NCI-H2029 treated with DMSO at 0.1 percent for 48 hours (cell line): ENCODE results near the gene CFAP221.

Experiments
- DNase-seq: peaks from one replicate; lab custom pipeline; 2025; lab: John Stamatoyannopoulos, UW

Gene CFAP221

GRCh38 chr2:119645173-119645855 lies 101.1 kb downstream of the CFAP221 start:
- peak; percentile 4 for DNase-seq

GRCh38 chr2:119646149-119646548 lies 101.9 kb downstream of the CFAP221 start:
- no peak for DNase-seq

- DNase-seq = no peak
These were observed 103.4 kb downstream of the CFAP221 start for GRCh38 chr2:119647440-119648169.

GRCh38 chr2:119649364-119649917 lies 105.2 kb downstream of the CFAP221 start:
- no peak for DNase-seq

GRCh38 chr2:119650206-119650605 lies 106.0 kb downstream of the CFAP221 start:
- DNase-seq = no peak

- no peak for DNase-seq
These were observed 106.7 kb downstream of the CFAP221 start for GRCh38 chr2:119650846-119651370.

GRCh38 chr2:119657466-119658145 lies 113.4 kb downstream of the CFAP221 start:
- DNase-seq = no peak

- peak; percentile 9 for DNase-seq
These were observed 115.5 kb downstream of the CFAP221 start for GRCh38 chr2:119659601-119660342.

GRCh38 chr2:119660343-119660658 lies 116.1 kb downstream of the CFAP221 start:
- no peak for DNase-seq

GRCh38 chr2:119662297-119662696 lies 118.0 kb downstream of the CFAP221 start:
- no peak for DNase-seq

- DNase-seq = no peak
These were observed 124.3 kb downstream of the CFAP221 start for GRCh38 chr2:119668546-119668945.

GRCh38 chr2:119671016-119671415 lies 126.8 kb downstream of the CFAP221 start:
- no peak for DNase-seq

- no peak for DNase-seq
These were observed 127.5 kb downstream of the CFAP221 start for GRCh38 chr2:119671752-119672151.

GRCh38 chr2:119672161-119672862 lies 128.1 kb downstream of the CFAP221 start:
- no peak for DNase-seq

GRCh38 chr2:119673796-119674195 lies 129.5 kb downstream of the CFAP221 start:
- no peak for DNase-seq

GRCh38 chr2:119674711-119675500 lies 130.7 kb downstream of the CFAP221 start:
- DNase-seq = no peak

GRCh38 chr2:119678021-119678656 lies 133.9 kb downstream of the CFAP221 start:
- peak; percentile 88 for DNase-seq

GRCh38 chr2:119679526-119679837 lies 135.2 kb downstream of the CFAP221 start:
- no peak for DNase-seq

- no peak for DNase-seq
These were observed 135.6 kb downstream of the CFAP221 start for GRCh38 chr2:119679846-119680245.
